A549 (cell line): Measurements from ENCODE around the gene SNRPD3.

Experiments
- CTCF ChIP-seq: fragments of >200 bp; sonication (Bioruptor Twin); formaldehyde crosslinking; IDR thresholded peaks from 3 replicates; pipeline ENCODE4 v1.5.1; 2016
- ESRRA ChIP-seq: fragments of 150-350 bp; IDR thresholded peaks from 2 replicates; pipeline ENCODE4 v1.6.1; 2014; ENCODE audit warnings: mild to moderate bottlenecking, low read length, borderline replicate concordance
- POLR2A ChIP-seq: IDR thresholded peaks from 2 replicates; pipeline ENCODE4 v1.6.1; 2012; ENCODE audit warnings: mild to moderate bottlenecking, low read length

GRCh38 chr22:24592058-24592850, 36.5 kb downstream of the SNRPD3 start:
- TF ChIP-seq POLR2A (no peak), ESRRA (no peak), CTCF (no peak)
